SK-N-SH (cell line): Measurements from ENCODE around the gene GOT1. TPM values are rescaled to one million over a fixed set of nuclear protein-coding genes. Genes with fewer than 3 reads are reported as not detected.

Source experiments
- CTCF ChIA-PET: fragments of 300-600, 350-600 bp; formaldehyde crosslinking; extraction: SDS; loops from one replicate; lab custom pipeline; 2021; lab: Yijun Ruan, JAX
- POLR2A ChIA-PET: fragments of 350-600 bp; sonication (Branson Sonifier 250); formaldehyde crosslinking; extraction: SDS; loops from one replicate; lab custom pipeline; 2020; ENCODE audit warnings: antibody characterized with exemption, inconsistent platforms; lab: Yijun Ruan, JAX
- DNase-seq: peaks from one replicate; pipeline ENCODE4 v3.0.0; 2012
- H2AFZ ChIP-seq: fragments of 200-600 bp; sonication (generic); 2 replicates; pipeline ENCODE4 v1.8.1; 2016; ENCODE audit warnings: antibody characterized with exemption, mild to moderate bottlenecking, low read depth
- H3F3A ChIP-seq: fragments of 200-600 bp; sonication (generic); replicated peaks from 2 replicates; pipeline ENCODE3; 2016; ENCODE audit warnings: antibody characterized with exemption, mild to moderate bottlenecking; ENCODE audit not compliant: insufficient read depth
- H3K27ac ChIP-seq, 2 experiments: fragments of 200-500 bp in 1 of 2; fragments of 200-600 bp in 1 of 2; sonication (Bioruptor generic) in 1 of 2; sonication (generic), shearing (Covaris generic) in 1 of 2; 2 replicates each; pipeline versions ENCODE4 v1.5.1 to v1.6.1; 2014 to 2016; ENCODE audit warnings: low read depth in 2 of 2, inconsistent platforms in 1 of 2, low read length in 1 of 2, mild to moderate bottlenecking in 1 of 2, mixed read lengths in 1 of 2
- H3K27me3 ChIP-seq: fragments of 200-600 bp; sonication (generic), shearing (Covaris generic); 2 replicates; pipeline ENCODE4 v1.6.1; 2016; ENCODE audit warnings: mixed run types; ENCODE audit not compliant: insufficient read depth
- H3K36me3 ChIP-seq, 2 experiments: fragments of 200-500 bp in 1 of 2; fragments of 200-600 bp in 1 of 2; sonication (Bioruptor generic) in 1 of 2; sonication (generic) in 1 of 2; replicated peaks in 1 of 2; 2 replicates each; pipeline versions ENCODE3 to v1.5.1; 2014 to 2016; ENCODE audit warnings: low read length in 1 of 2, mild to moderate bottlenecking in 1 of 2; ENCODE audit not compliant: insufficient read depth in 2 of 2, control insufficient read depth in 1 of 2
- H3K4me1 ChIP-seq, 2 experiments: fragments of 200-500 bp in 1 of 2; fragments of 200-600 bp in 1 of 2; sonication (Bioruptor generic) in 1 of 2; sonication (generic), shearing (Covaris generic) in 1 of 2; 2 replicates each; pipeline versions ENCODE4 v1.5.1 to v1.6.1; 2014 to 2016; ENCODE audit warnings: low read depth in 1 of 2, low read length in 1 of 2, mixed run types in 1 of 2; ENCODE audit not compliant: insufficient read depth in 2 of 2, control insufficient read depth in 1 of 2
- H3K4me2 ChIP-seq: fragments of 200-600 bp; sonication (generic), shearing (Covaris generic); 2 replicates; pipeline ENCODE4 v1.6.1; 2017; ENCODE audit warnings: mixed run types
- H3K4me3 ChIP-seq, 2 experiments: fragments of 200-500 bp in 1 of 2; fragments of 200-600 bp in 1 of 2; sonication (Bioruptor generic) in 1 of 2; sonication (generic), shearing (Covaris generic) in 1 of 2; 2 replicates each; pipeline versions ENCODE4 v1.5.1 to v1.8.1; 2014 to 2016; ENCODE audit warnings: low read depth in 2 of 2, inconsistent platforms in 1 of 2, low read length in 1 of 2, mild to moderate bottlenecking in 1 of 2, mixed read lengths in 1 of 2, moderate library complexity in 1 of 2
- H3K79me2 ChIP-seq: fragments of 200-600 bp; sonication (generic); 2 replicates; pipeline ENCODE4 v1.8.1; 2017; ENCODE audit warnings: mild to moderate bottlenecking; ENCODE audit not compliant: insufficient read depth
- H3K9ac ChIP-seq: fragments of 200-600 bp; sonication (generic); 2 replicates; pipeline ENCODE4 v1.6.1; 2017; ENCODE audit warnings: mixed run types
- H3K9me2 ChIP-seq: fragments of 200-600 bp; sonication (generic); 2 replicates; pipeline ENCODE4 v1.6.1; 2017; ENCODE audit warnings: mixed run types
- H3K9me3 ChIP-seq: fragments of 200-600 bp; sonication (generic); 2 replicates; pipeline ENCODE4 v1.6.1; 2017; ENCODE audit warnings: mixed run types, mild to moderate bottlenecking, moderate library complexity
- H4K20me1 ChIP-seq: fragments of 200-600 bp; sonication (generic); 2 replicates; pipeline ENCODE4 v1.6.1; 2017; ENCODE audit warnings: mild to moderate bottlenecking, mixed run types; ENCODE audit not compliant: insufficient read depth
- CHD2 ChIP-seq: fragments of 150-350 bp; IDR thresholded peaks from 2 replicates; pipeline ENCODE4 v1.6.1; 2018; ENCODE audit warnings: low read length; ENCODE audit not compliant: partially characterized antibody
- CTCF ChIP-seq: fragments of 200-600 bp; sonication (generic); IDR thresholded peaks from 2 replicates; pipeline ENCODE4 v1.6.1; 2017; ENCODE audit warnings: antibody characterized with exemption, mild to moderate bottlenecking, moderate library complexity
- ELF1 ChIP-seq: IDR thresholded peaks from 2 replicates; pipeline ENCODE4 v1.4.0; 2012
- EZH2phosphoT487 ChIP-seq: fragments of 200-600 bp; sonication (generic); IDR thresholded peaks from 2 replicates; pipeline ENCODE4 v1.6.1; 2017; ENCODE audit warnings: low read depth, mixed run types, mild to moderate bottlenecking, antibody characterized with exemption, moderate library complexity, borderline replicate concordance
- FOSL2 ChIP-seq: IDR thresholded peaks from 2 replicates; pipeline ENCODE4 v1.4.0; 2012; ENCODE audit warnings: low read depth, mild to moderate bottlenecking, moderate library complexity, borderline replicate concordance
- FOXM1 ChIP-seq: IDR thresholded peaks from 2 replicates; pipeline ENCODE4 v1.4.0; 2012; ENCODE audit warnings: low read depth, mild to moderate bottlenecking
- GABPA ChIP-seq: IDR thresholded peaks from 2 replicates; pipeline ENCODE4 v1.4.0; 2012; ENCODE audit warnings: low read depth, mild to moderate bottlenecking
- MAX ChIP-seq: IDR thresholded peaks from 2 replicates; pipeline ENCODE4 v1.4.0; 2012; ENCODE audit warnings: low read depth
- MEF2A ChIP-seq: IDR thresholded peaks from 2 replicates; pipeline ENCODE4 v1.4.0; 2012; ENCODE audit warnings: low read depth, borderline replicate concordance
- MXI1 ChIP-seq: IDR thresholded peaks from 2 replicates; pipeline ENCODE4 v1.6.1; 2012; ENCODE audit warnings: mild to moderate bottlenecking, low read depth, low read length, improper control_type of control experiment
- NFIC ChIP-seq: IDR thresholded peaks from 2 replicates; pipeline ENCODE4 v1.4.0; 2012; ENCODE audit warnings: borderline replicate concordance
- PBX3 ChIP-seq: IDR thresholded peaks from 2 replicates; pipeline ENCODE4; 2012
- POLR2AphosphoS5 ChIP-seq: IDR thresholded peaks from 2 replicates; pipeline ENCODE4 v1.6.1; 2012; ENCODE audit warnings: low read depth, low read length
- RAD21 ChIP-seq: IDR thresholded peaks from 2 replicates; pipeline ENCODE4 v1.6.1; 2012; ENCODE audit warnings: mild to moderate bottlenecking, low read length
- RCOR1 ChIP-seq: fragments of 150-350 bp; IDR thresholded peaks from 2 replicates; pipeline ENCODE4 v1.6.1; 2017; ENCODE audit warnings: antibody characterized with exemption, low read length
- RFX5 ChIP-seq: IDR thresholded peaks from 2 replicates; pipeline ENCODE4 v1.6.1; 2012; ENCODE audit warnings: mild to moderate bottlenecking, improper control_type of control experiment, low read length
- TCF12 ChIP-seq: IDR thresholded peaks from 2 replicates; pipeline ENCODE4 v1.4.0; 2012
- TEAD4 ChIP-seq: IDR thresholded peaks from 2 replicates; pipeline ENCODE4 v1.4.0; 2012; ENCODE audit warnings: mild to moderate bottlenecking, borderline replicate concordance; ENCODE audit not compliant: insufficient read depth
- USF2 ChIP-seq: fragments of 150-350 bp; IDR thresholded peaks from 2 replicates; pipeline ENCODE4 v1.6.1; 2017; ENCODE audit warnings: antibody characterized with exemption, low read length, low read depth, borderline replicate concordance
- ZBTB33 ChIP-seq: IDR thresholded peaks from 2 replicates; pipeline ENCODE4 v1.4.0; 2012; ENCODE audit warnings: low read depth, borderline replicate concordance
- WGBS: methylation state at CpG from one replicate; pipeline ENCODE4 v1.1.6; 2017; ENCODE audit warnings: low lambda C conversion rate; 5-methylcytosine and 5-hydroxymethylcytosine counted together
- polyA plus RNA-seq, 3 experiments: library from polyadenylated mRNA; depleted of rRNA; stranded (reverse); fragments of >200 nt; gene quantifications; 2 replicates each; pipeline ENCODE4 v1.2.3, GENCODE V29; 2012

The GOT1 gene
- polyA plus RNA-seq, 1 of the 3 experiments (the other 2 are of a cell fraction) = 9.8 TPM

GRCh38 chr10:99387071-99387470 is 43.4 kb downstream of the GOT1 start:
- WGBS = 31% methylated on average over 4 of the region's 4 CpGs
- H3K4me1 ChIP-seq = no peaks in the 10 kb centered on the region
- no peak overlapping the region for H3K4me2 ChIP-seq
- no peaks in the 10 kb centered on the region; the same call in 1 of the 2 replicates for H3K27me3 ChIP-seq
- H3K9me3 ChIP-seq = no peaks in the 10 kb centered on the region
- no peaks in the 10 kb centered on the region for H3K79me2 ChIP-seq
- no peak for DNase-seq
- no peak overlapping the region for H3K9ac ChIP-seq
- no peak overlapping the region for H2AFZ ChIP-seq
- ChIA-PET POLR2A (no interaction called here), CTCF (interaction anchor here (1.1 kb wide), 1 partner anchor 225 kb away, joined by 3 read pairs; no protein-coding TSS in a partner anchor)
- H3K36me3 ChIP-seq = no peaks in the 10 kb centered on the region
- H3K9me2 ChIP-seq = no peaks in the 10 kb centered on the region
- TF ChIP-seq ZBTB33 = no peak
- TF ChIP-seq TEAD4 = no peak
- no peak for TF ChIP-seq CHD2
- no peak for TF ChIP-seq PBX3
- no peak for TF ChIP-seq MXI1
- no peak for TF ChIP-seq RFX5
- TF ChIP-seq USF2 = no peak
- no peak for TF ChIP-seq FOXM1
- no peak for TF ChIP-seq RAD21
- no peak for TF ChIP-seq ELF1
- no peak for TF ChIP-seq NFIC
- no peaks in the 10 kb centered on the region for H3F3A ChIP-seq
- no peak overlapping the region for H3K27ac ChIP-seq
- H3K4me3 ChIP-seq = no peak overlapping the region
- no peaks in the 10 kb centered on the region for H4K20me1 ChIP-seq

- CTCF ChIA-PET = interaction anchor here (1.2 to 2.1 kb wide), 2 partner anchors 10 to 11 kb away, joined by 3 to 15 read pairs; no protein-coding TSS in a partner anchor
- no peak overlapping the region for H3K4me2 ChIP-seq
- no peak overlapping the region for H3K27ac ChIP-seq
- 76% methylated on average over 1 of the region's 1 CpG for WGBS
- no peaks in the 10 kb centered on the region for H3K36me3 ChIP-seq
- no peaks in the 10 kb centered on the region for H3K9me3 ChIP-seq
- H2AFZ ChIP-seq = no peak overlapping the region
- H3F3A ChIP-seq = no peaks in the 10 kb centered on the region
- H3K4me1 ChIP-seq = no peaks in the 10 kb centered on the region
- H3K79me2 ChIP-seq = no peaks in the 10 kb centered on the region
- H3K27me3 ChIP-seq = no peaks in the 10 kb centered on the region; the same call in 1 of the 2 replicates
- DNase-seq = no peak
- TF ChIP-seq CTCF = no peak
- no peak for TF ChIP-seq GABPA
- no peak for TF ChIP-seq TCF12
- TF ChIP-seq POLR2AphosphoS5 = no peak
- no peak for TF ChIP-seq NFIC
- TF ChIP-seq FOSL2 = no peak
- TF ChIP-seq MEF2A = no peak
- no peak for TF ChIP-seq MAX
- no peak for TF ChIP-seq RCOR1
- no peak for TF ChIP-seq EZH2phosphoT487
- no peak overlapping the region for H3K4me3 ChIP-seq
- H4K20me1 ChIP-seq = no peaks in the 10 kb centered on the region
- no peak overlapping the region for H3K9ac ChIP-seq
- POLR2A ChIA-PET = no interaction called here
- no peaks in the 10 kb centered on the region for H3K9me2 ChIP-seq
These were observed 48.2 kb downstream of the GOT1 start for GRCh38 chr10:99382176-99382575.
